ENCODE measurements around the gene ARHGEF38. TPM values are rescaled to one million over a fixed set of nuclear protein-coding genes. Genes with fewer than 3 reads are reported as not detected.
"Not testable (repeated sequence)": the region's sequence is repeated elsewhere in the genome, so short reads cannot be mapped to it uniquely, and the experiment has no call there.

The ARHGEF38 gene
- polyA plus RNA-seq, 10 donors = 0.04 to 2.0 (median 0.67) TPM; not detected in 1

DNA sequence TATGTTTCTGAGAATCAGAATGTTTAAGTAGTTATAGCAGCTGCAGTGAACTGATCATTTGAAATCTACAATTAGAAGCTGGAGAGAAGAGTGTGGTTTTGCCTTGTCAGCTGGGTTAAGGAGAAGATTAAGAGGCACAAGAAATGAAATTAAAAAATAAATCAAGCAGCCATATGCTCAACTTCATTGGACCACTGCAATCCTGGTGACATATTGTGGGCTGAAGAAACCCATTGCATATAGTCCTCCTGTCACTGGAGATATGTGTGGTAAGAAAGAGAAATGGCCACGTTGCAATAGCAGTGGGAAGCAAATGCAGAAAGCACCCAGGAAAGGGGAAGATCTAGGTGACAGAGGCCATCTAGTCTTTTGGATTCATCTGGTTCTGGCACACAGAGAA lies 93.0 kb downstream of the ARHGEF38 start:
- no peak for DNase-seq

DNA sequence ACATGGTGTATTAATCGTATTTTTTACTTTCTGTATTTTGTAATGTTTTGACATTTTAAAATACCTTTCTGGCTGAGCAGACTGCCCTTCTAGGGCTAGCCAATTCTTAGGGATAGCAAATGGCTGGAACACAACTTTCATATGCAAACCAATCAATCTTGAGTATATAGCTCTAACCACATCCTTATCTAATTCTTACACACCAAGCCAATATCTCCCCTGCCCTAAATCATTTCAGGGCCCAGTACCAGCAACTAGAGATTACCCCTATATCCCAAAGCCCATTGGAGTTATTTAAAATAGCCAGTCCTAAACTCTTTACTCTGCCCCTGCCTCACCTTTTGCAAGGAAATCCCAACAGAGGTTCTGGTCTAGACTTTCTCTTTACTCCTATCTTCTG lies 97.8 kb downstream of the ARHGEF38 start:
- DNase-seq = no peak

DNA sequence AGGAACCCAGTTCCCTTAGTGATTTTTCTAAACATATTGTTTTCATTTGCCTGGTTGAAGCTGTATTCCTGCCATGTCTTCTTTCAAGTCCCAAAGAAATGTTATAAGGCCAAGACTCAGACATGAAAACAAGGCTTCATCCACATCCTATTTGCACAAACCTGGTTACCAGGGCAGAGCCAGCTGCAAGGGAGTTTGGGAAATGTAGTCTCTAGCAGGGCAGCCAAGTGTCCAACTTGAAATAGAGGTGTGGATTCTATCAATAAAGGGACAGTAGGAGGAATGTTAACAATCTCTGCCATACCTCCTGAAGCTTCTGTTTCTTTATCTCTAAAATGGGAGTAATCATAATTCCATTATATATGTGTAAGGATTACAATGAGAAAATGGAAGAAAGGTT lies 99.5 kb downstream of the ARHGEF38 start:
- DNase-seq = no peak

DNA sequence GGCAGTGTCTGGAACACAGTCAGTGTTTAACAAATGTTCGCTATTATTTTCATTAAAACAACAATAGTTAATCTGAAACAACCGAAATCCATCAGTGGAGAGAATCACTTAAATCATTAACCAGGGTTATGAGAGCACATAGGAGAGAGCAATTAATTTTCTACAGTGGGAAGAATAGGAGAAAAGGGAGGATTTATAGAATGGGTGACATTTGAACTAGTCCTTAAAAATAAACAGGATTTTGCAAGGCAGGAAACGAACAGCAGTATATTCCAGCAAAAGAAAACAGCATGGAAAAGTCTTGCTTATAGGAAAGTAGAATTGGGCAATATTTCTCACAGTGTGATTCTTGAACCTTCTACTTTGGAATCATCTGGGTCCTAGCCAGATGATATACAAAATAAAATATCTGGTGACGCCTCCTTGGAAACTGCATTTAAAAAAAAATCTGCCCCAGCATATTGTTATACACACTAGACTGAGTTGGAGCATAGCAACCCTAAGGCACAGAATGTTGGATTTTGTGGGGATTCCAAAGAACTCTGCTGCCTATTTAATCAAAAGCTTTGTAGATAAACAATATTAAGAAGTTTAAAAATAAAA lies 100.0 kb downstream of the ARHGEF38 start:
- DNase-seq = no peak

DNA sequence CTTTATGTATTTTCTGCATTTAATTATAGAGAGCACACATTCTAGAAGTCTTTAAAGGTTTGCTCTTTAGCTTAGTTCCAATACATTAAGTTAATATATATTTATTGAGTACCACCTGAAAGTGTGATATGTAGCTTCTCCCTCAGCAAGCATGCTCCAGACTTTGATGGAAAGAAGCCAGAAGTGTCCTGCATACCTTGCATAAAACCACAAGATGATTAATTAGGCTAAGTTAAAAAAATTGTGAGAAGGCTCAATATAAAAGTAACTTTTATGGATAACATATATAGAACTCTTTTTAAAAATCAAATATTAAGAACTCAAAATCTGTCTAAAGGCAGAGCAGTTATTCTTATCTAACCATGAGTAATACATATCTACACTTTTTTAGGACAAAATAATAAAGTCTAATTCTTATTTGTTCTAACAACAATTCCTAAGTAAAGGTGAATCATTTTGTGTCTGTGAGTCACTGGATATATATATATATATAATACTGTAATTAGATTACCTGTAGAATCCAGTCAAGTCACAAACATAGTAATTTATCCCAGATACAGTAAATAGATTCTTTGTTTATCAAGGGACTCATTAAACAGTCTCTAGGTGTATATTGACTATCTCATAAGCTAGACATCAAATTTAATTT lies 104.8 kb downstream of the ARHGEF38 start:
- DNase-seq = no peak

DNA sequence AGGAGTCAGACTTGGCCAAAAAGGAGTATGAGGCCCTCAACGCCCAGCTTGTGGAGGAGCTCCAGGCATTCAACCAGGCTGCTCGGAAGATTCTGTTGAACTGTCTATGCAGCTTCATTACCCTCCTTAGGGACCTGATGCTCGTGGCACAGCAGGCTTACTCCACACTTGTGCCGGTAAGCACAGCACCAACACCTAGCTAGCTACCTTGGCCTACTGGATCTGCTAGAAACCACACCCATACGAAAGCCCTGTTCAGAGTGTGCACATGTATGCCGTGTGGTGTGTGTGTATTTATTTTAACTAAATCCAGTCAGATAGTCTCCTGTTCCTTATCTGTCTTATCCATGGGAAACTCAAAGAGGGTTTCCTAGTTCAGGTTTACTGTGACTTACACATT lies 106.8 kb downstream of the ARHGEF38 start:
- no peak for DNase-seq

DNA sequence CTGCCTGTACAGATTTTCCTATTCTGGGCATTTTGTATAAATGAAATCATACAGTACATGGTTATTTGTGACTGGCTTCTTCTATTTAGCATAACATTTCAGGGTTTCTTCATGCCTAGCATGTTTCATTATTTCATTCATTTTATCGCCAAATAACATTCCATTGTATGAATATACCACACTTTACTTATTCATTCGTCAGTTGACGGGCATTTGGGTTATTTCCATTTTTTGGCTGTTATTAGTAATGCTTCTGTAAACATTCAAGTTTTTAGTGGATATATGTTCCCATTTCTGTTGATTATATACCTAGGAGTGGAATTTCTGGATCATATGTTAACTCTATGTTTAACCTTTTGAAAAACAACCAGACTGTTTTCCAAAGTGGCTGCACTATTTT lies 108.6 kb downstream of the ARHGEF38 start:
- DNase-seq = no peak

DNA sequence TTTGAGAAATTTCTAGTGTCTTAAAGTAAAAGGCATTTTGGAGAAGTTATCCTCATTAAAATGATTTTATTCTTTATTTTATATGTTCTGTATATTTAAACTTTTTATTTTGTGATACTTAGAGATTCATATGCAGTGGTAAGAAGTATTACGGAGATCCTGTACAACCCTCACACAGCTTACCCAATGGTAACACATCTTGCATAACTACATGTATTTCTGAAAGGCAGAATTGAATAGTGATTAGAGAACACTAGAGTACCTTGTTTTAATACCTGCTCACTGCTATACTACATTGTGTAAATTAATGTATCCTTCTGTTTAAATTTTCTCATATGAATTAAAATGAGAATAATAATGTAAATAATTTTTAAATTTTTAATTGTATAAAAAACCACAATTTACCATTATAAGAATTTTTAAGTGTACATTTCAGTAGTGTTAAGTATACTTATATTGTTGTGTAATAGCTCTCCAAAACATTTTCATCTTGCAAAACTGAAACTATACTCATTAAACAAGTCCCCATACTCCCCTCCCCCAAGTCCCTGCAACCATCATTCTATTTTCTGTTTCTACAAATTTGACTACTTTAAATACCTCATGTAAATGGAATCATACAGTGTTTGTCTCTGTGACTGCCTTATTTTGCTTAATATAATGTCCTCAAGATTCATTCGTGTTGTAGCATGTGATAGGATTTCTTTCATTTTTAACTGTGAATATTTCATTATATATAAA lies 110.7 kb downstream of the ARHGEF38 start:
- no peak for DNase-seq

DNA sequence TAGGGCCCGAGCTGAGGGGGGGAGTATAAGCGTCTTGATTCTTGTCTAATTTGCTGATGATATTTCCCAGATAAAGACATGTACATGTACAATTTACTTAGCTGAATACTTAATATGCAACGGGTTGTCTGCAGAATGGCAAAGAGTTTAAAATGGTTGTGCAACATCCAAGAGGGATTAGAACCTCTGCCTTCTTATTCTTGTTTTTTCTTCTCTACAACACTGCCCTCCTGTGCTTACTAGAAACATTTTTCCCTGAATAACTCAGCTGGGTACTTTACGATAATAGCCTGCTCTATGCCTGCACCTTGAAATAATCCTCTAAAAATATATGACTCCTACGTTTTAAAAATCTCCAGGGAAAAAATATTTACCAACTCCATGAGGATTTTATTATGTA lies 114.3 kb downstream of the ARHGEF38 start:
- no peak for DNase-seq

DNA sequence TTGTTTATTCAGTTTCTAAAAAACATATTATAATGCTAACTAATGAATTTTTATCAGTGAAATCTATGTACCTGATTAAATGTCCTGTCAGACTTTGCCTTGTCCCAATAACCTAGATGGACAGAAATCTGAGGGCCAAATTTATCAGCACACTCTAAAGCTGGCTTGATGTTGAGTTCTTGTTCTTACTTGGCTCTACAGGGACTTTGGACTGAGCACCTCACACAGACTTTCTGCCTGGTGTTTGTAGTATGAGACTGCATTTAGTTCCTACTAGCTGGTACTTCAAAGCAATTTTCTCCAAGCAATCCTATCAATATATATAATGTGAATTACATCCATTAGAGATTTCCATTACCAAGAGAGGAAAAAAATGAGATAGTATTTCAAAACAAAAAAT lies 118.3 kb downstream of the ARHGEF38 start:
- no peak for DNase-seq

DNA sequence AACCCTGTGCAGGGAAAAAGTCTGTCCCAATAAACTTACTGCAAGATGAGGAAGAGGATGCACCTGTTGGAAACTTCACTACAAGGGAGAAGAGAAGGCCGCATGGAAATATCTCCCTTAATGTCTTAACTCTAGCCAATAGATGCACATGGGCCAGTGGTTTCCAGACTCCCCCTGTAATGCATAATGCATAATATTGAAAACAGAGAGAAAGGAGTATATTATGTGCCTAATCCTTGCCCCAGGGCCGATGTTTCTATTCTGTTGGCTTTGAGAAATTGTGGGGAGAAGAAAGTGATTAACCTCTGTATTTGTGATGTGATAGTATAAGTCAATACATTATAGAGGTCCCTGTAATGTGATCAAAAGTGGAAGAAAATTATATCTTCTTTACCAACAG lies 118.9 kb downstream of the ARHGEF38 start:
- DNase-seq = no peak

DNA sequence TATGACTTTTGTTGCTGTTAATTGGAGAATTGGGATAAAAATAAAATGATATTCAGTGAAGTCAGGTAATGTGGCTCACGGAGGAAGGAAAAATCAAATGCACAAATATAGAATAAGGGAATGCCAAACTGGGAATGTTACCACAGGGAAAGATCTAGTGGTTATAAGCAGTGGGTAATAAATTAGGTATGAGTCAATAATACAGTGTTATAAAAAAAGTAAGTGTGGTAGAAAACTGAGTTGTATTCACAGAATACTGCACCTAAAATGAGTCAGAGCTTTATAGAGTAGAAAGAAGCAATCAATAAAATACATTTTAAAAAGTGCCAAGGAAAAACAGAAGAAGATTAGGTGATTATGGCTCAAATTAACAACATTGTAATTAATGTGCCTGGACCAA lies 121.6 kb downstream of the ARHGEF38 start:
- DNase-seq = no peak

DNA sequence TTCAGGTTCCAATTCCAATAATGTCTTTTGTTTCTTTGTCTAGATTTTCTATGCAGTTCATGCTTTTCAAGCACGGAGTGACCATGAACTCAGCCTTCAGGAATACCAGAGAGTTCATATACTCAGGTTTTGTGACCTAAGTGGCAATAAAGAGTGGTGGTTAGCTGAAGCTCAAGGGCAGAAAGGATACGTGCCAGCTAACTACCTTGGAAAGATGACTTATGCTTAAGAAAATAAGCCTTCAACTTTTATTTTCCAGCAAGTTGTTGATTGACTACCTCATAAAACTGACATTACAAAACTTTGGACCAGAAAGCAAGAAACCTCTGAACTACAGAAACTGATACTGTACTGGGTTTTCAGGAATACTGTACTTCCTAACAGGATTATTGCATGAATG lies 125.3 kb downstream of the ARHGEF38 start:
- no peak for DNase-seq

DNA sequence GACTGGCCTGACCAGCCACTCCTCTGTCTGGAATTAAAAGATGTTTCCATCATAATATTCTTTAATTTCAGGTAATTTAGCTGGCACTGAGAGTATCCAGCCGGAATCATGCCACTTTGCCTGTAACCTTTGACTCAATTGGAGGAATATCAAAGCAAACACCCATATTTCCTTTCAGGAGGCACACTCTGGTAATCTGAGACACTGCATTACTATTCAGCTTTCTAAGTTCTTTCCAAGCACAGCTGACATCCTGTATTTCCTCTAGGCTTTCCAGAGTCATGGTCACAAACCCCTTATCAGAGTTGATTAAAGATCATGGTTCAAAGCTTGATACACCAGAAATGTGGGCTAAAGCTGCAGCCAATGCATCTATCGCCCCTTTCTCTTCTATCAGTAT lies 126.8 kb downstream of the ARHGEF38 start:
- no peak for DNase-seq

DNA sequence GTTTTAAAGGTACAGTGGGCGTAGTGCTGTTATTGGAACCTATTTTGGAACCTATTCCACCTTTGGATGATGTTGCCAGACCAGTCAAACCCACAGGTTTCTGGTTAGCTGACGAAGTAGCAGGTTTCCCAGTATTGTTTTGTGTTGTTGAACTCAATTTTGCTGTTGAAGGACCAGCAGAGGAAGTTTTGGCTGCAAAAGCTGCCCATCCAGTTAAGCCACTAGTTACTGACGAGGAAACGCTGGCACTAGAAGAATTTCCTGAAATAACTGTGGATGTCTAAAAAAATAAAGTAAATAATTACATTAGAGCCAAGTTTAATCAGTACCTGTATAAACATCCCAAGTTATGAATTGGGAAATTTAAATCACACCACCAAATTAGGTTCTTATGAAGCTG lies 130.6 kb downstream of the ARHGEF38 start:
- no peak for DNase-seq

DNA sequence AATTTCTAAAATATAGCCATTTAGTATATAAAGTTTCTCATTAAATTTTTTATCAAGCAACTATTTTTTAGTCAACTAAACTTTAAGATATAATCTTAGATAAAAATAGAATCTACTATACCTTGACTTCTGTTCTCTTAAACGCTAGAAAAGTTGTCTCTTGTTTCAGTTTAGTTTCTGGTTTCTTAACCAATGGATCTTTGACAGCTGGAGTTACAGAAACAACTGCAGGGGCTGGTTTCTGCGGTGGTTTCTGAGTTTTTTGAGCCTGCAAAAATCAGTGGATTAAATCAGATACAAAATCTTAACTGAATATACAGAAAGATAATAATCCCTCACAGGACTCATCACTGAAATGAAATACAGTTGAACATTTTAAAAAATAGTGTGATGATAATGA lies 134.2 kb downstream of the ARHGEF38 start:
- DNase-seq = no peak

DNA sequence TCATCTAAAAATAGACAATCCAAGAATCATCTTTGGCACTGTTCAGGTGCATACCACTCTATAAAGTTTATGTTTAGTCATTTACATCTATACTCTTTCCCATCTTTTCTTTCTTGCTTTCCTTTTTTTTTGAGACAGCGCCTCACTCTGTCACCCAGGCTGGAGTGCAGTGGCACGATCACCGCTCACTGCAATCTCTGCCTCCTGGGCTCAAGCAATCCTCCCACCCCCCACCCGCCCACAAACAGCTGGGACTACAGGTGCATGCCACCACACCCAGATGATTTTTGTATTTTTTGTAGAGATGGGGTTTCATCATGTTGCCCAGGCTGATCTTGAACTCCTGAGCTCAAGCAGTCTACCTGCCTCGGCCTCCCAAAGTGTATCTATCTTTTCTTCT lies 142.4 kb downstream of the ARHGEF38 start:
- DNase-seq = not testable (repeated sequence)

DNA sequence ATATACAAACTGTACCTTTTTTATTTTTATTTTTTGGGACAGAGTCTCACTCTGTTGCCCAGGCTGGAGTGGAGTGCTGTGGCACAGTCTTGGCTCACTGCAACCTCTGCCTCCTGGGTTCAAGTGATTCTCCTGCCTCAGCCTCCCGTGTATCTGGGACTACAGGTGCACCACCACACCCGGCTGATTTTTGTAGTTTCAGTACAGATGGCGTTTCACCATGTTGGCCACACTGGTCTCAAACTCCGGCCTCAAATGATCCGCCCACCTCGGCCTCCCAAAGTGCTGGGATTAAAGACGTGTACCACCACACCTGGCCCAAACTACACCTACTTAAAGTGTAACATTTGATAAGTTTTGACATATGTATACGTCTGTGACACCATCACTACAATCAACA lies 143.4 kb downstream of the ARHGEF38 start:
- not testable (repeated sequence) for DNase-seq

DNA sequence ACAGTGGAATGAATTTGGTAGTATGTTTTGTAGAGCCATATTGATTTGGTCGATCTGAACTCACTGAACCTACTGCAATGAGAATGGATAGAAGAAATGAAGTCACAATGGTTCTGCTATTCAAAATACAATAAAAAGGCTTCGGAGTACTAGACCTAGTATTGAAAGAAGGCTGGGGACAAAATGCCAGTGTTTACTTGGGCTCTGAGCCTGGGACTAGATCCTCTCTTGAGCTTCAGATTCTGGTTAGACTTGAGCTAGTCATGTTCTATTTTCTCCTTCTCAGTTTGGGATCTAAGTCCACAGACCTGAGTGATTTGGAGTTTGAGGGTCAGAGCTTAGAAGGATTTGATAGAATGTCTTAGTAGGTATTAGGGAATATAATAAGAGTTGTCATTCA lies 146.2 kb downstream of the ARHGEF38 start:
- no peak for DNase-seq

DNA sequence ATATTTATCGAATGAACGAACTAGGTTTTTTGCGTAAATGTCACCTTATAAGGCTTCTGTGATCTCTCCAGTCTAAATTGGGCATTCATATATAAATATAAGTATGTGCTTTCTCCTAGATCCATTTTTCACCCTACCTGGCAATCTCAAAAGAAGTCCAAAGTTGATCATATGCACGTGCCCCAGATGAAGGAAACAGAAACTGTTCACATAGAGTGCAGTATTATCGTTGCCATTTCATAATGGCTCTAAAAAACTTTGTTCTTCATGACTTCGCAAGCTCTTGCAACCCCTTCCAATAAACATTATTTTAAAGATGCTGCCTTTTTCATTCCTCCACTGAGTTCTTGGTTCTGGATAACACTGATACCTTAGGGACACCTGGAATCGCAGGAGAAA lies 155.4 kb downstream of the ARHGEF38 start:
- peak in 1 of 3 donors; percentile 9 for DNase-seq

DNA sequence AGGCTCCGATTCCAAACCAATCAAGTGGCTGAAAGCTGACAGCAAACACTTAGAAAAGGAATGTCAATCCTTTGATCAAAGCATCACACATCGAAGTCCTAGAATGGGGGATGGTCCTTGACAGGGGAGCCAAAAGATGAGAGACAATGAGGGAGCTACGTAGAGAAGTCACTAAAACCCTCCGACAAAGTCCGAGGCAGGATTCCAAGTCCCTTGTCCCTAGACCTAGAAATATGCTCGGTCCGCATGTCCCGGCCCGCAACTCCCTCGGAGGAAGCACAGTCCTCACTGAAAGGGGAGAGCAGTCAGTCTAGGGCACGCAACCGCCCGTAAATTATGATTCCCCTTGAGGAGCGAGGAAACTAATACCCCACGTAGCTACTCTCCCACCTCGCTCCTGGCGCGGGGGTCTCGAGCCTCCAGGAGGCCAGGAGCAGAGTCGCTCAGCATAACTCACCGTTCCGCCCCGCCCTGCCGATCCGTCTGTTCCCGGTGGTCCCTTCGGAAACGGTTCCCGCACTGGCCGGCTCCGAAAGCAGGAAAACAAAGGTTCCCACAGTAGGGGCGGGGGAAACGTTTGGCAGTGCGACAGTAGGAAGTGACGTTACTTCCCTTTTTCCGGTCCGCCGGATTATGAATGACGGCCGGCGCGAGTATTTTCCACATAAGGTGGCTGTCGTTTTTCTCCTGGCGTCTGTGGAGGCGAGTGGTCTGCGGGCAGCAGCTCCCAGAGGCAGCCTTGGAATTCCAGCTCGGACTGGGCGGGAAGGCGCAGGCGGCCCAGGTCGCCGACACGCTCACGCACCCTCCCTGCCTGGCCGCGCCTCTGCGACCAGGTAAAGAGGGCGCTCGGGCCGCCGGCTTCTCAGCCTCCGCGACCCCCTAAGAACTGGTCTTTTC lies 156.0 kb downstream of the ARHGEF38 start, which contains the start of the genes GSTCD and INTS12:
GSTCD (plus strand) TSS at position 604 of the 900 bp plus-strand sequence. CDS start 8,830 bp downstream, outside the sequence.
INTS12 (minus strand) TSS at position 509 of the 900 bp plus-strand sequence. CDS start 8,684 bp downstream, outside the sequence.
- peak; percentile 93 to 97 (median 96) for DNase-seq

DNA sequence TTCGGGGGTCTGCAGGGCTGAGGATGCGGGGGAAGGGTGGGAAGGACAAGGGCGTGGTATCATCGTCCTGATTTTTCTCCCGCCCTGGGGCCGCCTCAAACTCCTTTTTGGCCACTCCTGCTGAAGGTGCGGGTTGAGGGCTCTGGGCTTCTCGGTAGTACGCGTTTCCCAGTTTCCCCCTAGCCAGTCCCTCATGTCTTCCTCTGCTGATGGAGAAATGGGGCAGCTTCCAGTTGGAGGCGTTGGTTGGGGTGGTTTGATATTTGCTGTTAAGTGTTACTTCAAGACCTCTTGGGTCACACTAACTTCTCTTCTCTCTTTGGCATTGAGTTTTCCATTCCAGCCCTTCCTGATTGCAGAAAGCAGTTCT lies 156.6 kb downstream of the ARHGEF38 start:
- DNase-seq = no peak
